NB4 (cell line): Measurements from ENCODE around the gene MLH1.

Experiments used
- DNase-seq: peaks from one replicate; pipeline ENCODE4 v3.0.0; 2010; ENCODE audit warnings: low read depth
- H3K4me3 ChIP-seq: one replicate; pipeline ENCODE4 v1.5.1; 2011; ENCODE audit warnings: mild to moderate bottlenecking, low read depth, low read length, moderate library complexity
- MYC ChIP-seq: IDR thresholded peaks from 2 replicates; pipeline ENCODE4 v1.6.1; 2011; ENCODE audit warnings: low read depth, low read length
- POLR2A ChIP-seq: IDR thresholded peaks from 2 replicates; pipeline ENCODE4 v1.6.1; 2011; ENCODE audit warnings: mild to moderate bottlenecking; ENCODE audit not compliant: insufficient read length; ENCODE audit errors: extremely low read depth
- TF ChIP-seq, protein P1 (sequence below): IDR thresholded peaks from 2 replicates; pipeline ENCODE4 v1.6.1; 2011; ENCODE audit warnings: low read depth, low read length
- TF ChIP-seq, protein P2 (sequence below): IDR thresholded peaks from one replicate; pipeline ENCODE4 v1.5.1; 2012; ENCODE audit warnings: low read depth, low read length

Gene MLH1

DNA sequence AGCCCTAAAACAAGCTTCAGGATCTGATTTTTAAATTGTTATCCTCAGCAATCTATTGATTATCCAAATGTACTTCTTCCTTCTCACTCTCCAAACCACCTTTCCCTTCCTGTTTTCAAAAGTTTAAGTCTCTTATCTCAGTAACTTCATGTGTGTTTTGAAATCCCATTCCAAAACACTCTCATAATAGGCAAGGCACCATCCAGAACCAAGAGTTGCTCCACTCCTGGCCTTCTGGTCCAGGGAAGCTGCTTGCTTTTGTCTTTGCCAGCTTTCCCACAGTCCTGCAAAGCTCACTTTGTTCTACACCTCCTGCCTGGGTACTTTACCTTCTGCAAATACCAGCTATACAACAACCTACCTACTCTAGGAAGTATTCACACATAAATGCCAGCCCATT is 63.5 kb downstream of the MLH1 start:
- TF ChIP-seq, protein P1, sequence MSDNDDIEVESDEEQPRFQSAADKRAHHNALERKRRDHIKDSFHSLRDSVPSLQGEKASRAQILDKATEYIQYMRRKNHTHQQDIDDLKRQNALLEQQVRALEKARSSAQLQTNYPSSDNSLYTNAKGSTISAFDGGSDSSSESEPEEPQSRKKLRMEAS: no peak
- TF ChIP-seq MYC (no peak), POLR2A (no peak)
- TF ChIP-seq, protein P2, sequence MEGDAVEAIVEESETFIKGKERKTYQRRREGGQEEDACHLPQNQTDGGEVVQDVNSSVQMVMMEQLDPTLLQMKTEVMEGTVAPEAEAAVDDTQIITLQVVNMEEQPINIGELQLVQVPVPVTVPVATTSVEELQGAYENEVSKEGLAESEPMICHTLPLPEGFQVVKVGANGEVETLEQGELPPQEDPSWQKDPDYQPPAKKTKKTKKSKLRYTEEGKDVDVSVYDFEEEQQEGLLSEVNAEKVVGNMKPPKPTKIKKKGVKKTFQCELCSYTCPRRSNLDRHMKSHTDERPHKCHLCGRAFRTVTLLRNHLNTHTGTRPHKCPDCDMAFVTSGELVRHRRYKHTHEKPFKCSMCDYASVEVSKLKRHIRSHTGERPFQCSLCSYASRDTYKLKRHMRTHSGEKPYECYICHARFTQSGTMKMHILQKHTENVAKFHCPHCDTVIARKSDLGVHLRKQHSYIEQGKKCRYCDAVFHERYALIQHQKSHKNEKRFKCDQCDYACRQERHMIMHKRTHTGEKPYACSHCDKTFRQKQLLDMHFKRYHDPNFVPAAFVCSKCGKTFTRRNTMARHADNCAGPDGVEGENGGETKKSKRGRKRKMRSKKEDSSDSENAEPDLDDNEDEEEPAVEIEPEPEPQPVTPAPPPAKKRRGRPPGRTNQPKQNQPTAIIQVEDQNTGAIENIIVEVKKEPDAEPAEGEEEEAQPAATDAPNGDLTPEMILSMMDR: no peak
- H3K4me3 ChIP-seq: no peak overlapping the region
- DNase-seq: no peak

DNA sequence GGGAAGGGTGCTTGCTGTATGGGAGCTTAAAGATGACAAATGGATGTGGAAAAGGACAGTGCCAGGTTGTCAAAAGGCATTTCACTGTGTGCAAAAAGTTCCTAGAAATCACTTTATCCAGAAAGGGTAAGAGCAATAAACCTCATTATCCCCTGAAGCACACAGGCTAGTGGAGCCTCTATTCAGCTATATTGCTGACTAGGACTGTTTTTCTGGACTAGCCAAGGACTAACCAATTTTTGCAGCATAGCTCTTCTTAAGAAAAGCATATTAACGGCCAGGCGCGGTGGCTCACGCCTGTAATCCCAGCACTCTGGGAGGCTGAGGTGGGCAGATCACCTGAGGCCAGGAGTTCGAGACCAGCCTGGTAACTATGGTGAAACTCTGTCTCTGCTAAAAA is 64.8 kb downstream of the MLH1 start:
- TF ChIP-seq MYC (no peak), POLR2A (no peak)
- TF ChIP-seq, protein P2: no peak
- TF ChIP-seq, protein P1: no peak
- DNase-seq: no peak
- no peak overlapping the region for H3K4me3 ChIP-seq

DNA sequence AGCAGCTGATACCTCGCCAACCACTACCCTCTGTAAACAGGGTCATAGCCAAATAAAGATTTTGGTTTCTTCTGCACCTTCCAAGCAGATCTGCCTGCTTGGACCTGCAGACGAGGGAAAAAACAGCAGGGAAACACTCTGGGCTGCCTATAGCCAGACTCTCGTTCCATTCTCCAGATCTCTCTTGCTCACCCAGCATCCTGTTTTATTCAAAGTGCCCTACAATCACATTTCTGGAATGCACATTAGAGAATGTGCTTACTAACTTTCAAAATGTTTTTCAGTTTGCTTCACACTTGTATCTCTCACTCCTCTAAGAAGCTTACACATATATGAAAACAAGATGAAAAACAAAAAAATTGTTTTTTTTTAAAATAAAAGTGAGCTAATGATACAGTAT is 71.4 kb downstream of the MLH1 start:
- TF ChIP-seq, protein P2: no peak
- TF ChIP-seq MYC: no peak
- TF ChIP-seq POLR2A: no peak
- TF ChIP-seq, protein P1: no peak

DNA sequence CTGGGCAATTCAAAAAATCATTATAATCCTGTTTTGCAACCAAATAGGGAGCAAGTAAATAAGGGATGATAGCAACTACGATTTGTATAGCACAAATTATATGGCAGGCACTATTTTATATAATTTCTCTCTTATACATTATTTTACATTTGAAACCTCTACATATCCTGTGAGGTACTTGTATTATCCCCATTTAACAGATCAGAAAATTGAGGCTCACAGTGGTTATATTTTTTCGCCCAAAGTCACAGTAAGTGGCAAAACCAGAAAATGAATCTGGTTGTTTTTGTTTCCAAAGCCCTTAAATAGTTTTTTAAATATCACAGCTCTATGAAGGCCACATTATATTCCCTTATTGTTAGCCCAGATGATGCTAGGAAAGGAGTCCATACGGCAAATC is 74.3 kb downstream of the MLH1 start:
- DNase-seq: no peak
- TF ChIP-seq, protein P1: no peak
- TF ChIP-seq MYC (no peak), POLR2A (no peak)
- TF ChIP-seq, protein P2: no peak
- H3K4me3 ChIP-seq: no peak overlapping the region

More for the DNA sequence above, 71.4 kb downstream of the MLH1 start:
- DNase-seq: no peak
- H3K4me3 ChIP-seq: no peak overlapping the region

DNA sequence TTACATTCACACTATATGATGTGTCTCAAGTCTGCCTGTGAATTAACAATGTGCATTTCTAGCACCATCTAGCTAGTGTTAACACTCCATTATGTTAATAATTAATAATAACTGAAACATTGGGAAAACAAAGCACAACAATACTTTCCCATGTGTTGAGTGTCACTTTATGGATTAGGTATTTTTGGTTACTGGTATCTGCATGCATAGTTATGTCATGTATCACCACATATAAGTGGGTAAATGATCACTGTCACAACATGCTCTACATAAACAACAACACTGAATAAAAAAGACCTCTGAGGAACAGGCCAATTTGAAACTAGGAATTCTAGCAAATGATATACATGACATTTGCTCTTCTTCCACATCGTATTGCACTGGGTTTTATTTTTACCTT is 74.7 kb downstream of the MLH1 start:
- TF ChIP-seq, protein P2: no peak
- TF ChIP-seq, protein P1: no peak
- TF ChIP-seq MYC (no peak), POLR2A (no peak)

DNA sequence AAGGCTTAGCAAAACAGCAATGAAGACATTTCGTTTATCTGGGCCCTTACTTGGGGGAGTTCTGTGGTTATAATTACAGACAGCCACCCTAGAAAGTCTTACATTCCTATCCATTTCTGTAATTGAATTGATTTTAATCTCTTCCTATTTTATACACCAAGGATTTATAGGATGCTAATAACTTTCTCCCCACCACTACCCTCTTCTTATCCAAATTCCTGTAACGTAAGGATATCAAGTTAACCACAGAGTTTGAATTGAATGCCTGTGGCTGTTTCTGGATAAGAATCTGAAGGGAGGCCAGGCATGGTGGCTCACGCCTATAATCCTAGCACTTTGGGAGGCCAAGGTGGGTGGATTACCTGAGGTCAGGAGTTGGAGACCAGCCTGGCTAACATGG is 78.6 kb downstream of the MLH1 start:
- DNase-seq: no peak
- TF ChIP-seq, protein P1: no peak
- TF ChIP-seq, protein P2: no peak
- TF ChIP-seq MYC (no peak), POLR2A (no peak)
- no peak overlapping the region for H3K4me3 ChIP-seq

More for the DNA sequence above, 74.7 kb downstream of the MLH1 start:
- DNase-seq: no peak
- no peak overlapping the region for H3K4me3 ChIP-seq
